NK-92 (cell line): ENCODE data around the gene NDUFV1.
"Not testable (repeated sequence)": the region's sequence is repeated elsewhere in the genome, so short reads cannot be mapped to it uniquely, and the experiment has no call there.

ENCODE experiments used
- DNase-seq: peaks from one replicate; lab custom pipeline; 2025; ENCODE audit not compliant: unreplicated experiment; lab: John Stamatoyannopoulos, UW

Gene NDUFV1

DNA sequence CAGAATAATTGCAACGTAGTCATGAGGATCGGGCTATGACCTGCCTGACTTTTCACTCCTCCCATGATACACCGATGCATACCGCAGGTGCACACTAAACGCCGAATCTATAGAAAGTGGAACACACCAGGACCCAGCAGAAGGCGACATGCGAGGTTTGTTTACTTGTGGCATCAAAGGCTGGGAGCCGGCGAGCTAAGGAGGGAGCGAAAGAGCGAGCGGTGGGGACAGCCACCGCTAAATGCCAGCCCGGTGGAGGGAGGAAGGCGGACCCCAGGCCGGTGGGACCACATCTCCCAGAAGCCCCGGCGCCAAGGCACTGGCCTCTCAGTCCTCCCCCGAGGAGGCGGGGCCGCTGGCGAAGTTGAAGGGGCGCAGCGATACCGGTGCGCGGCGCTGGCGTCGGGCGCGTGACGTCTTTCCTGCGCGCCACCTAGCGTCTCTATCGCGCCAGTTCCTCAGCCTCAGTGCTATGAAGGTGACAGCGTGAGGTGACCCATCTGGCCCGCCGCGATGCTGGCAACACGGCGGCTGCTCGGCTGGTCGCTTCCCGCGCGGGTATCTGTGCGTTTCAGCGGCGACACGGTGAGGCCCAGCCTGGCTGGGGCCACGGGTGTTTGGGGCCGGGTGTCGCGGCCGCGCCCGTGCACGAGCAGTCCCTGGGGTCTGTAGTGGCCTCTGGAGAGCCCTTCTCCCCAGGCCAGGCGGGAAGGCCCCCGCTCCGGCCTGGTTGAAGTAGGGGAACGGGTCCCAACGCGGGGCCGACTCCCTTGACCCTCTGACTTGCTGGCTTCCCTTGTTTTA lies at the start of gene NDUFV1:
Gene NDUFV1, plus strand, starts transcription at position 445 of the 804 bp plus-strand sequence. Its CDS starts 69 bp downstream, at position 514.
- DNase-seq, result peak; percentile 77

DNA sequence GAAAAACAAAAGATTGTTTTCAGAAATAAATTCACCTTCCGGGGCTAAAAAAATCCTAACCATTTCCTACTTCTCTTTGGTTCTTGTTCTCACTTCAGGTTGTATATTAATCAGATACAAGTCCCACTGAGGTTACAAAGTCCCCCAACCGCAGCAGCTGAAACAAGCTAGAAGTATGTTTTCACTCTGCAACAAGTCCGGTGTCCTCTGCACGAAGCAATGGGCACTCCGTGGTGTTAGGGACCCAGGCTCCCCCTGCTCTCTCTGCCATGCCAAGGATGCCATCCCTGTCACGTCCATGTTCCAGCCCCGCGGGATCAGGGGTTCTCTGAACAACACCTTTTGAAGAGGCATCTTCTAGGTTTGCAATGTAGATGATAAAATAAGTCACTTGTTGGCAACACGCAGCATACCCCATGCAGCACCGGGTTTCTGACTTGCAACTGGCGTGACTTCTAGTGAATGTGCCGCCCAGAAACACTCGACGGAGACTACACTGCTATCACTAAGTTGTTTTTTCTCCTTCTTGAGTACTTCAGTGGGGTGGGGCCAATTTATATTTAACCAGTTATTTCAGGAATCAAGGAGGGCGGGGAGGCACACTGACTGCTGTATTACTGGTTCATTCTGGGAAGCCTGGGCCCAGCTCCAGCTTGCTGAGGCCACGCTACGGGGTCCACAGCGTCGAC lies 48.5 kb upstream of the NDUFV1 start:
- DNase-seq, result no peak

DNA sequence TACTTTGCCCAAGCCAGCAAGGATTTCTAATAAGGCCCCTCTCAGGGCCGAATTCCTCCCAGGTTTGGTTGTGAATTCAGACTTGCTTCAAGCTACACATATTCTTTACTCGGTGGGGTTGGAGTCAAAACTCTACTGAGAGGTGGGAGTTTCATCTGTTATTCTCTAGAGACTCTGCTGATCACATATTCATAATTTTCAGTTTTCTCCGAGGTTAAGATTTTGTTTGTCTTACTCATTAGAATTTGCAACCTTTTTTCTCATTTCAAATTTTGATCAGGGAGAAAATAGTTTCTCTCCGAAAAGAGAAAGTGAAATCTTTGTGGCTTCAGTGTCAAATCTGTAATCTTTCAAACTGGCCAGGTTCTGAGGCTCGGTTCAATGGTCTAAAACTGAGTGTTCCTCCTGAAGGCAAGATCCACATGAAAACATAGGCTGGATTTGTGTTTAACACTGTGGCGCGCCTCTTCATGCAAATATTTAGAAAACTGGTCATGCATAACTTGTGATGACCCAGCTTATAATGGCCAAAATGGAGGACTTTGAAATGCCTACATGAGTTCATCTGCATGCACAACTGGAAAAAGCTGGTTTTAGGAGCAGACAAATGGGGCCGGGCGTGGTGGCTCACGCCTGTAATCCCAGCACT lies 44.6 kb upstream of the NDUFV1 start:
- no peak for DNase-seq

DNA sequence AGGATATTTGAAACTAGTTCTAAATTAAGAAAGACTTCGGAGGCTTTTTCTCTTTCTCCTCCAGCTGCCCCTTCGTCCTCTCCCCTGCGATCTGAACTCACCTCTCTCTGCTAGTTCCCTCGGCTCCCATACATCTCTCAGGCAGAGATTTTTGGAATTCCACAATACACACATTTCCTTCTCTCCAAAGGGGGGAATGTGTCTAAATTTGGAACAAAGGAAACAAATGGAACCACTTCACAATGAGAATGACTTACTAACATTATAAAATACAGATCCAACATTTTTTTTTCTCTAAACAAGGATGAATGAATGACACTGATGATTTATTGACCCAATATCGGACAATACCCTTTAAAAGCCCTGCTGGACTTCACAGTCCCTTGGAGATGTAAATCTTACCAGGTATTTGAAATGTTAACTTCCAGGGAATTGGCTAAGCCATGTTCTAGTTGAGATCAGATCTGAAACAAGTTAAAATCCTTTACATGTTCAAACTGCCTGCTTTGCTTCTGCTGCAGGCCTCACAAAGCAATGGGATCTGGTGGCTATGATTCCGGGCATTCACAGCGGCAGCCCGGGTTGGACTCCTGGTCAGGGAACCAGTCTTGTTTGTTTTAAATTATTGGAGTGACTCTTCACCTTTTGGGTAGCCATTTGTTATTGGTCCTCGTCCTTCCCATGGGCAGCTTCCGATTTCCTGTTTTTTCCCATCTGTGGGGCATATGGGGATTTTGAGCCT lies 43.6 kb upstream of the NDUFV1 start:
- DNase-seq, result no peak

DNA sequence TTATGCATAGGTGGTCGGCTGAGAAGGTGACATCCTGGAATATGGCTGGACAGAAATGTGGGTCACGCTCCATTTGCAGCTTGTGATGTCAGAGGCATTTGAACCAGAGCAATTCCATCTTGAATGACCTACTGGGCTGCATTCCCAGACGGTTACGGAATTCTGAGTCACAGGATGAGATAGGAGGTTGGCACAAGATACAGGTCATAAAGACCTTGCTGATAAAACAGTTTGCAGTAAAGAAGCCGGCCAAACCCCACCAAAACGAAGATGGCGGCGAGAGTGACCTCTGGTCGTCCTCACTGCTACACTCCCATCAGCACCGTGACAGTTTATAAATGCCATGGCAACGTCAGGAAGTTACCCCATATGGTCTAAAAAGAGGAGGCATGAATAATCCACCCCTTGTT lies 43.0 kb upstream of the NDUFV1 start:
- not testable (repeated sequence) for DNase-seq

DNA sequence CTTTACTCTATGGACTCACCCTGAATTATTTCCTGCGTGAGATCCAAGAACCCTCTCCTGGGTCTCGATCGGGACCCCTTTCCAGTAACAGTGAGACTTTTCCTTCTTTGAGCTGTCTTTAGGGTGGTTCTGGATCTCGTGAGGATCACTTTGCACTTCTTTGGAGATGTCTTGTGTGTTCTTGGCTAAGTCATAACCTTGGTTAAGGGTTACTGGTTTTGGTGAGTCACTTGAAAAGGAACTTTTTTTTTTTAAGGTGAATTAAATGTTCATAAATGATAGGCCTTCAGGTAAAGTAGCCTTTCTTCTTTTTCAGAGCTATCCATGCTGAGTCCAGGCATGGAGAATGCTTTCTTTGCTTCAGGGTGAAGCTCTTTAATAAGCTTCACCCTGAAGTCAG lies 42.5 kb upstream of the NDUFV1 start:
- no peak for DNase-seq

DNA sequence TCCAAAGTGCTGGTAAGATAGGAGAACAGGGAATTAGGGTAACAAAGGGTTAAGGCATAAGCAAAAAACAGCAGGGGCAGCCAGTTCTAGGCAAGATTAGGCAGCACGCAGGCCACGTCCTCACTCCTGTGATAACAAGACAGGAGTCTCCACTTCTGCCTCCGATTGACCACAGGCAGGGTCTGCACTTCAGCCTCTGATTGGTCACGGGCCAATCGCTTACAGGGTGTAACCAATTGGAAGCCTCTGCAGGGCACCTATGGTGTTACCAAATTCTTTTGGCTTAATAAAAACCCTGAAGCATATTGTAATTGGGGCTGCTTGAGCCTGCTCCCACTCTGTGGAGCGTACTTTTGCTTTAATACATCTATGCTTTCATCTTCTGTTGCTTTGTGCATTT lies 35.3 kb upstream of the NDUFV1 start:
- DNase-seq, result no peak

DNA sequence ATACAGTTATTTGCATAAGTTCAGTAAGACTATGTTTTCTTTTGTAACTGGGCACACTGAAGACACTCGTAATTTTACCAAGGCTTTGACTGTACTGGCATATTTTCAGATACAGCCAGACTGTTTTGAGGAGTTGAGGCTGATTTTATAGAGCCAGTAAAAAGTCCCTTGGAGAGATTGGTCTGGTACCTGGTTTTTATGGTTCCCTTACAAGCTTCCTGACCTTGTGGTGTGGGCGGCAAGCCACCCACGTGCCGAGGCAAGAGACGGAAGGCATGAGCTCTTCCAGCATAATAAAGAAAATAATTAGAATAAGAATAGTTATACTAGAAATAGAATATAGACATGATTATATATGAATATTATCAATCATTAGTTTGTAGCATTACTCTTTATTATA lies 34.4 kb upstream of the NDUFV1 start:
- no peak for DNase-seq

DNA sequence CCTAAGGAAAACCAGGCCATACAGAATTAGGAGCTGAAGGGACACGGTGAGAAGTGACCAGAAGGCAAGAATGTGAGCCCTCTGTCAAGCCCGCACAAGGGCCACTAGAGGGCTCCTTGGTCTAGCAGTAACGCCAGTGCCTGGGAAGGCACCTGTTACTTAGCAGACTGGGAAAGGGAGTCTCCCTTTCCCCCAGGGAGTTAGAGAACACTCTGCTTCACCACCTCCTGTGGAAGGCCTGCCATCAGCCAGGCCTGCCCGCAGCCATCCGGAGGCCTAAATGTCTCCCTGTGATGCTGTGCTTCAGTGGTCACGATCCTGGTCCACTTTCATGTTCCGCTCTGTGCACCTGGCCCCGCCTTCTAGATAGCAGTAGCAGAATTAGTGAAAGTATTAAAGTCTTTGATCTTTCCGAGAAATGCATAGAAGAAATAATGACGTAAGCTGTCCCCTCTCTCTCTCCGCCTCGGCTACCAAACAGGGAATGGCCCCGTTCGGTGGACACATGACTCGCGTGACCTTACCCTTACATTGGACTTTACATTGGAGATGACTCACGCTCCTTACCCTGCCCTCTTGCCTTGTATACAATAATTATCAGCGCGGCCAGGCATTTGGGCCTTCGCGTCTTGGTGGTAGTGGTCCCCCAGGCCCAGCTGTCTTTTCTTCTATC lies 33.9 kb upstream of the NDUFV1 start:
- no peak for DNase-seq

DNA sequence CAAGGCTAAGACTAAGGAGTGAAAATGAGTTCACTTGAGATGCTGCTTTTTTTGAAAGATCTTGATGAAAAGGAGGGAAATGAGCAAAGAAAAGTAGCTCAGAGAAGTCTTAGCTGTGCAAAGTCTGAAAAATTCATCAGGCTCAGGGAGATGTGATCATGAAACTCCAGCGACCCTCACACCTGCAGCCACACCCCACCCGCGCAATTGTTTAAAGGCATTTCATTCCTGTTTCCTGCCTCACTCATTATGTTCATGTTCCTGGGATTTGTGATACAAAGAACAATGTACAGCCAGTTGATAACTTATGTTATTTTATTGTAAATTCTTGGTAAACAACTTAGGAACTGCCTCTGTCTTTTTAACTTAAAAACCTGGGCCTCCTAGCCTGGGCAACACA lies 31.8 kb upstream of the NDUFV1 start:
- no peak for DNase-seq

DNA sequence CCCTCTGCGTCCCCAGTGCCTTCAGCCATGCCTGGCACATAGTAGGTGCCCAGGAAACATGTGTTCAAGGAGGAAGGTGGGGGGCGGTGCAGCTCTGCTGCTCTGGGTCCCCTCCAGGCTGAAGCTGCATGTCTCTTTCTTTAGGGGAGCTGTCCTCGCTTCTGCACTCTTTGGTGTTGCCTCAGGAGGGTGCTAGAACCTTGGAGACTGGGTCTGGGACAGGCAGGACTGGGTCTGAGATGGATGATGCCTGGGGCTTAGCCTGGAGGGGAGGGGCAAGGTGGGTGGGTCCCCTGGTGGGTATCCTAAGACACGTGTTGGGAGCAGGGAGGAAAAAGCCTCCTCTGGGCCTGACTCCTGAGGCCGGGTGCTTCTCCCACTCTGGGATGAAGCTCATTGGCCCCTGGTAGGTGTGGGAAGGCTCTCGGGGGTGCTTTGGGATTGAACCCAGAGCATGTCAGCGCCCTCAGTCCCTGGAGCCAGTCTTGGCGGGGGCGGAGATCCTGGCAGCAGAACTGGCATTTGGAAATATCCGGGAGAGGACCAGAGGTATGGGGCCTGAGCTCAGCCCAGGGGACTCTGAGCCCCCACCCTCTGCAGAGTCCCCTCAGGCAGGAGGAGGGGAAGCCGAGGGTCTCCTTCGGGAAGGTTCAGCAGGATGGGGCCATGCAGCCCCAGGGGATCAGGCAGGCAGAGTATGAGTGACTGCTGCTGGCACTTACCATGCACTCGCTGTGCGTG lies 29.8 kb upstream of the NDUFV1 start:
- no peak for DNase-seq

DNA sequence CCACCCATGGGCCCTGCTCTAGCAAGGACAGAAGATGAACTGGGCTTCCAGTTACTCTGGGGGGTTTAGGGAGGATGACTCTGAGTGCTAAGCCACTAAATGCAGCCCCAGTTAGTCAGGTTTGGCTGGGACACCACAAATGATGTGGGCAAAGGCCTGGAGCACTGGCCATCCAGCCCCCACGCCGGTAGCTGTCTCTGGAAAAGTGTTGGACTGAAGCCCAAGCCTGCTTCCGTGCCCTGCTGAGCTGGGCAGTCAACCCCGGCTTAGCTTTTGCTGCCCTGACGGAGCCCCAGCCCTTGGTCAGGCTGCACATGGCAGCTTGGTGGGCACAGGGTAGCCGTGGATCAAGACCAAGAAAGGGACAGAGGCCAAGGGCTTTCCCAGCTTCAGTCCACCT lies 28.8 kb upstream of the NDUFV1 start:
- DNase-seq, result no peak

DNA sequence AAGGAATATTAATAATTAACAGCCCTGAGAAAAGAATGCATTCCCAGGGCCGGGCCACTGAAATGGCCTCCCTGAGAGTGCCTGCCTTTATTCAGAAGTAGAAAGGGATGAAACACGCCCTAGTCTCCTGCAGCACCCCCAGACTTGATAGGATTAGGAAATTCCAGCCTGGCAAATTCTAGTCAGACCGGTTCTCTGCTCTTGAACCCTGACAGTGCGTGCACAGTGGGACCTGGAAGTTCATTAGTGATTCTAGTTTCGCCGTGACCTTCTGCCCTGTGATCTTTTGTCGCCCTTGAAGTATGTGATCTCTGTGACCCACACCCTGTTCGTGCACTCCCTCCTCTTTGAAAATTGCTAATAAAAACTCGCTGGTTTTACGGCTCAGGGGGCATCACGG lies 25.3 kb upstream of the NDUFV1 start:
- DNase-seq, result no peak

DNA sequence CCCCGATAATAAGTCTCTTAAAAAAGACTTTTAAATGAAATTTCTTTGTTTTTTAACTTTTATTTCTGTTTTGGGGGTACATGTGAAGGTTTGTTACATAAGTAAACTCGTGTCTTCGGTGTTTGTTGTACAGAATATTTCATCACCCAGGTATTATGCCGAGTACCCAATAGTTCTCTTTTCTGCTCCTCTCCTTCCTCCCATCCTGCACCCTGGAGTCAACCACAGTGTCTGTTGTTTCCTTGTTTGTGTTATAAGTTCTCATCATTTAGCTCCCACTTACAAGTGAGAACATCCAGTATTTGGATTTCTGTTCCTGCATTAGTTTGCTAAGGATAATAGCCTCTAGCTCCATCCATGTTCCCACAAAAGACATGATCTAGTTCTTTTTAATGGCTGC lies 24.7 kb upstream of the NDUFV1 start:
- no peak for DNase-seq

DNA sequence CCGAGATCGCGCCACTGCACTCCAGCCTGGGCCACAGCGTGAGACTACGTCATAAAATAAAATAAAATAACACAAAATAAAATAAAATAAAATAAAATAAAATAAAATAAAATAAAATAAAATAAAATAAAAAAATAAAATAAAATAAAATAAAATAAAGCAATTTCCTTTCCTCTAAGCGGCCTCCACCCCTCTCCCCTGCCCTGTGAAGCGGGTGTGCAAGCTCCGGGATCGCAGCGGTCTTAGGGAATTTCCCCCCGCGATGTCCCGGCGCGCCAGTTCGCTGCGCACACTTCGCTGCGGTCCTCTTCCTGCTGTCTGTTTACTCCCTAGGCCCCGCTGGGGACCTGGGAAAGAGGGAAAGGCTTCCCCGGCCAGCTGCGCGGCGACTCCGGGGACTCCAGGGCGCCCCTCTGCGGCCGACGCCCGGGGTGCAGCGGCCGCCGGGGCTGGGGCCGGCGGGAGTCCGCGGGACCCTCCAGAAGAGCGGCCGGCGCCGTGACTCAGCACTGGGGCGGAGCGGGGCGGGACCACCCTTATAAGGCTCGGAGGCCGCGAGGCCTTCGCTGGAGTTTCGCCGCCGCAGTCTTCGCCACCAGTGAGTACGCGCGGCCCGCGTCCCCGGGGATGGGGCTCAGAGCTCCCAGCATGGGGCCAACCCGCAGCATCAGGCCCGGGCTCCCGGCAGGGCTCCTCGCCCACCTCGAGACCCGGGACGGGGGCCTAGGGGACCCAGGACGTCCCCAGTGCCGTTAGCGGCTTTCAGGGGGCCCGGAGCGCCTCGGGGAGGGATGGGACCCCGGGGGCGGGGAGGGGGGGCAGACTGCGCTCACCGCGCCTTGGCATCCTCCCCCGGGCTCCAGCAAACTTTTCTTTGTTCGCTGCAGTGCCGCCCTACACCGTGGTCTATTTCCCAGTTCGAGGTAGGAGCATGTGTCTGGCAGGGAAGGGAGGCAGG lies 23.2 kb upstream of the NDUFV1 start, which contains the start of gene GSTP1:
Gene GSTP1, plus strand, starts transcription at position 566 of the 958 bp plus-strand sequence. Its CDS starts 32 bp downstream, at position 598.
- no peak for DNase-seq

DNA sequence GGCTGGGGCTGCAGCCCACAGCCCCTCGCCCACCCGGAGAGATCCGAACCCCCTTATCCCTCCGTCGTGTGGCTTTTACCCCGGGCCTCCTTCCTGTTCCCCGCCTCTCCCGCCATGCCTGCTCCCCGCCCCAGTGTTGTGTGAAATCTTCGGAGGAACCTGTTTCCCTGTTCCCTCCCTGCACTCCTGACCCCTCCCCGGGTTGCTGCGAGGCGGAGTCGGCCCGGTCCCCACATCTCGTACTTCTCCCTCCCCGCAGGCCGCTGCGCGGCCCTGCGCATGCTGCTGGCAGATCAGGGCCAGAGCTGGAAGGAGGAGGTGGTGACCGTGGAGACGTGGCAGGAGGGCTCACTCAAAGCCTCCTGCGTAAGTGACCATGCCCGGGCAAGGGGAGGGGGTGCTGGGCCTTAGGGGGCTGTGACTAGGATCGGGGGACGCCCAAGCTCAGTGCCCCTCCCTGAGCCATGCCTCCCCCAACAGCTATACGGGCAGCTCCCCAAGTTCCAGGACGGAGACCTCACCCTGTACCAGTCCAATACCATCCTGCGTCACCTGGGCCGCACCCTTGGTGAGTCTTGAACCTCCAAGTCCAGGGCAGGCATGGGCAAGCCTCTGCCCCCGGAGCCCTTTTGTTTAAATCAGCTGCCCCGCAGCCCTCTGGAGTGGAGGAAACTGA lies 22.4 kb upstream of the NDUFV1 start:
- DNase-seq, result no peak

DNA sequence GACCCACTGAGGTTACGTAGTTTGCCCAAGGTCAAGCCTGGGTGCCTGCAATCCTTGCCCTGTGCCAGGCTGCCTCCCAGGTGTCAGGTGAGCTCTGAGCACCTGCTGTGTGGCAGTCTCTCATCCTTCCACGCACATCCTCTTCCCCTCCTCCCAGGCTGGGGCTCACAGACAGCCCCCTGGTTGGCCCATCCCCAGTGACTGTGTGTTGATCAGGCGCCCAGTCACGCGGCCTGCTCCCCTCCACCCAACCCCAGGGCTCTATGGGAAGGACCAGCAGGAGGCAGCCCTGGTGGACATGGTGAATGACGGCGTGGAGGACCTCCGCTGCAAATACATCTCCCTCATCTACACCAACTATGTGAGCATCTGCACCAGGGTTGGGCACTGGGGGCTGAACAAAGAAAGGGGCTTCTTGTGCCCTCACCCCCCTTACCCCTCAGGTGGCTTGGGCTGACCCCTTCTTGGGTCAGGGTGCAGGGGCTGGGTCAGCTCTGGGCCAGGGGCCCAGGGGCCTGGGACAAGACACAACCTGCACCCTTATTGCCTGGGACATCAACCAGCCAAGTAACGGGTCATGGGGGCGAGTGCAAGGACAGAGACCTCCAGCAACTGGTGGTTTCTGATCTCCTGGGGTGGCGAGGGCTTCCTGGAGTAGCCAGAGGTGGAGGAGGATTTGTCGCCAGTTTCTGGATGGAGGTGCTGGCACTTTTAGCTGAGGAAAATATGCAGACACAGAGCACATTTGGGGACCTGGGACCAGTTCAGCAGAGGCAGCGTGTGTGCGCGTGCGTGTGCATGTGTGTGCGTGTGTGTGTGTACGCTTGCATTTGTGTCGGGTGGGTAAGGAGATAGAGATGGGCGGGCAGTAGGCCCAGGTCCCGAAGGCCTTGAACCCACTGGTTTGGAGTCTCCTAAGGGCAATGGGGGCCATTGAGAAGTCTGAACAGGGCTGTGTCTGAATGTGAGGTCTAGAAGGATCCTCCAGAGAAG lies 21.6 kb upstream of the NDUFV1 start:
- DNase-seq, result no peak
